22Rv1 (cell line): Measurements from ENCODE around the gene CNPY4.

Experiments
- H3K27ac ChIP-seq: fragments of 450-650 bp; 2 replicates; pipeline ENCODE4 v1.5.1; 2017
- ZFX ChIP-seq: fragments of 450-650 bp; IDR thresholded peaks from 2 replicates; pipeline ENCODE4 v1.6.1; 2017; ENCODE audit warnings: antibody characterized with exemption, borderline replicate concordance
- TF ChIP-seq, protein P1 (sequence below): fragments of 450-650 bp; IDR thresholded peaks from 2 replicates; pipeline ENCODE4 v1.5.1; 2017; ENCODE audit warnings: mild to moderate bottlenecking

Gene CNPY4

GRCh38 chr7:100100420-100101015 lies 18.9 kb upstream of the CNPY4 start:
- no peak for TF ChIP-seq ZFX
- TF ChIP-seq, protein P1, sequence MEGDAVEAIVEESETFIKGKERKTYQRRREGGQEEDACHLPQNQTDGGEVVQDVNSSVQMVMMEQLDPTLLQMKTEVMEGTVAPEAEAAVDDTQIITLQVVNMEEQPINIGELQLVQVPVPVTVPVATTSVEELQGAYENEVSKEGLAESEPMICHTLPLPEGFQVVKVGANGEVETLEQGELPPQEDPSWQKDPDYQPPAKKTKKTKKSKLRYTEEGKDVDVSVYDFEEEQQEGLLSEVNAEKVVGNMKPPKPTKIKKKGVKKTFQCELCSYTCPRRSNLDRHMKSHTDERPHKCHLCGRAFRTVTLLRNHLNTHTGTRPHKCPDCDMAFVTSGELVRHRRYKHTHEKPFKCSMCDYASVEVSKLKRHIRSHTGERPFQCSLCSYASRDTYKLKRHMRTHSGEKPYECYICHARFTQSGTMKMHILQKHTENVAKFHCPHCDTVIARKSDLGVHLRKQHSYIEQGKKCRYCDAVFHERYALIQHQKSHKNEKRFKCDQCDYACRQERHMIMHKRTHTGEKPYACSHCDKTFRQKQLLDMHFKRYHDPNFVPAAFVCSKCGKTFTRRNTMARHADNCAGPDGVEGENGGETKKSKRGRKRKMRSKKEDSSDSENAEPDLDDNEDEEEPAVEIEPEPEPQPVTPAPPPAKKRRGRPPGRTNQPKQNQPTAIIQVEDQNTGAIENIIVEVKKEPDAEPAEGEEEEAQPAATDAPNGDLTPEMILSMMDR: no peak
- H3K27ac ChIP-seq: peak overlapping the region; percentile 100

GRCh38 chr7:100101016-100101862 lies 18.2 kb upstream of the CNPY4 start, which contains the start of the genes AP4M1 and MCM7:
TSS of gene AP4M1 (plus strand) at chr7:100101643. CDS start at chr7:100101715, 72 bp downstream.
TSS of gene MCM7 (minus strand) at chr7:100101397. CDS start at chr7:100101294, 103 bp downstream.
- TF ChIP-seq ZFX: no peak
- TF ChIP-seq, protein P1: no peak
- peak within 1 kb of the TSS; percentile 100 for H3K27ac ChIP-seq

DNA sequence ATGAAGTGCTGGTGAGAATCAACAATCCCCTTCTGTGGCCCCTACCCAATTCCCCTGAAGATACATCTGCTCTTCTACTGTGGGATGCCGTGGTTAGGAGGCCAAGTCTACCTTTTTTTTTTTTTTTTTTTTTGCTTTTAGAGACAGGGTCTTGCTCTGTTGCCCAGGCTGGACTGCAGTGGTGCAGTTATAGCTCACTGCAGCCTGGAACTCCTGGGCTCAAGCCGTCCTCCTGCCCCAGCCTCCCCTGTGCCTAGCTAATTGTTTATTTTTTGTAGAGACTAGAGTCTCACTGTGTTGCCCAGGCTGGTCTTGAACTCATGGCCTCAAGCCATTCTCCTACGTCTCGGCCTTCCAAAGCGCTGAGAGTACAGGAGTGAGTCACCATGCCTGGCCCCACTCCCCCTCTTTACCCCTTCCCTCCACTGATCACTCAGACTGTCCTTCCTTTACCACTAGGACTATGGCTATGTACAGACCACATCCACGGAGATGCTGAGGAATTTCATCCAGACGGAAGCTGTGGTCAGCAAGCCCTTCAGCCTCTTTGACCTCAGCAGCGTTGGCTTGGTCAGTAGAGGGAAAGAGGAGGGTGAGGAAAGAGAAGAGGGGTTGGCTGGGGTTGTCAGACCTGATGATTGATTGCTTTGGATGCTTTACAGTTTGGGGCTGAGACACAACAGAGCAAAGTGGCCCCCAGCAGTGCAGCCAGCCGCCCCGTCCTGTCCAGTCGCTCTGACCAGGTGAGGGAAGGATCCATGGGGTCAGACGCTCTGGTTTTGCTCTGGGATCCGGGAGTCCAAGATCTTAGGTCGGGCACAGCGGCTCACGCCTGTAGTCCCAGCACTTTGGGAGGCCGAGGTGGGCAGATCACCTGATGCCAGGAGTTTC lies 16.2 kb upstream of the CNPY4 start:
- TF ChIP-seq, protein P1: no peak
- no peak for TF ChIP-seq ZFX
- peak overlapping the region; percentile 100 for H3K27ac ChIP-seq

- H3K27ac ChIP-seq: no peak overlapping the region
- TF ChIP-seq ZFX: no peak
- TF ChIP-seq, protein P1: no peak
These were observed 13.9 kb upstream of the CNPY4 start for GRCh38 chr7:100105534-100105933.

GRCh38 chr7:100106633-100107032 lies 12.8 kb upstream of the CNPY4 start:
- TF ChIP-seq, protein P1: no peak
- no peak for TF ChIP-seq ZFX
- no peak overlapping the region for H3K27ac ChIP-seq

GRCh38 chr7:100107125-100107737 lies 12.2 kb upstream of the CNPY4 start:
- TF ChIP-seq, protein P1: no peak
- TF ChIP-seq ZFX: no peak
- H3K27ac ChIP-seq: no peak overlapping the region; the same call in 1 of the 2 replicates
